ENCODE measurements around the gene RNF144B.
"Not testable (repeated sequence)": the region's sequence is repeated elsewhere in the genome, so short reads cannot be mapped to it uniquely, and the experiment has no call there.

The RNF144B gene

DNA sequence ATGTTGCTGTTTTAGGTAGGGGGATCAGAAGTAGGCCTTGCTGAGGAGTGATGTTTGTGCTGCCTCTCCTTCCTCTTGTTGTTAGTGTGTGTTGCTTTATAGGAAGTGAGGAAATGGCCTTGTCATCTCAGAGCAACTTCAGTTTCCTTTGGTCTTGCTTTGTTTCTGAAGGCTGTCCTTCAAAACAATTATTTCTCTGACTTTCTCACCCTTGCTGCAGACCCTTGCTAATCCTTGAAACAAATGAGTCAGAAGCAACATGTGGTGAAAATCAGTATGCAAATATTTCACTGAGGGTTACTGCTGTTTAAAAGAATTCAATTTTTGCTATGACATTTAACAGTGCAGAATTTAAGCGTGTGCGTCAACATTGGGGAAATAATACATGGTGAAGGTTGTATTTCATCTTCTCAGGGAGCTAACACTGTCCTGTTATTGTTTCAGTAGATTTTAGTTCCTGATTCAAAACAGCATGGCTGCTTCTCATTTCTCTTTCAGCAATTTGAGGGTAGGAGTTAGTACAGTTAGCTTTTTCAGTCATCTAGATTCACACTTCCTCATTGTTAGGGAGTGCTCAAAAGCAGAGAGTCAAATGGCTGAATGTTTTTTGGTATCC lies 13.8 kb downstream of the RNF144B start:
- H3K79me2 ChIP-seq (ENCODE audit: control insufficient read depth, low read length), result peaks cover 94% of the 10 kb centered on the region
- no peaks in the 10 kb centered on the region for H3K27me3 ChIP-seq (ENCODE audit: control insufficient read depth, low read length)
- peaks cover 14% of the 10 kb centered on the region; the same call in 1 of the 2 replicates for H4K20me1 ChIP-seq (ENCODE audit: control insufficient read depth, insufficient read depth, low read depth, low read length)
- H3K4me1 ChIP-seq (ENCODE audit: control insufficient read depth, low read length), result peaks cover 83% of the 10 kb centered on the region
- H3K36me3 ChIP-seq (ENCODE audit: control insufficient read depth, low read length), result peaks cover 92% of the 10 kb centered on the region
- TF ChIP-seq EZH2phosphoT487 (IDR thresholded peaks at IDR 0.05; ENCODE audit: borderline replicate concordance, low read length), result no peak
- no peak for TF ChIP-seq CTCF (IDR thresholded peaks at IDR 0.05; ENCODE audit: low read depth, low read length, poor library complexity, severe bottlenecking)
- H3K9me3 ChIP-seq (ENCODE audit: control insufficient read depth, insufficient read depth, low read length), result no peaks in the 10 kb centered on the region
- peak overlapping the region; percentile 59 for H3K4me2 ChIP-seq (ENCODE audit: low read length)
- peaks cover 29% of the 10 kb centered on the region for H3F3A ChIP-seq (ENCODE audit: control insufficient read depth, insufficient read depth)
- H3K4me3 ChIP-seq (ENCODE audit: low read length), result peak overlapping the region; percentile 30
- H3K9me2 ChIP-seq (replicated peaks; ENCODE audit: control insufficient read depth, low read length), result no peaks in the 10 kb centered on the region
- peak overlapping the region; percentile 73 for H3K27ac ChIP-seq (ENCODE audit: low read depth, low read length)

GRCh38 chr6:18404965-18405364 lies 17.8 kb downstream of the RNF144B start:
- not testable (repeated sequence) for H3K27me3 ChIP-seq (ENCODE audit: control insufficient read depth, low read length); H3K9me2 ChIP-seq (replicated peaks; ENCODE audit: control insufficient read depth, low read length); H3K9me3 ChIP-seq (ENCODE audit: control insufficient read depth, insufficient read depth, low read length); H3K27ac ChIP-seq (ENCODE audit: low read depth, low read length); H3K4me2 ChIP-seq (ENCODE audit: low read length); H3K4me3 ChIP-seq (ENCODE audit: low read length)
- Histone ChIP-seq H4K20me1 (ENCODE audit: control insufficient read depth, insufficient read depth, low read depth, low read length) (peaks cover 26% of the 10 kb centered on the region; the same call in 1 of the 2 replicates), H3K4me1 (ENCODE audit: control insufficient read depth, low read length) (peaks cover 78% of the 10 kb centered on the region), H3F3A (ENCODE audit: control insufficient read depth, insufficient read depth) (peaks cover 21% of the 10 kb centered on the region), H3K79me2 (ENCODE audit: control insufficient read depth, low read length) (peaks cover 94% of the 10 kb centered on the region), H3K36me3 (ENCODE audit: control insufficient read depth, low read length) (peaks cover 89% of the 10 kb centered on the region)

GRCh38 chr6:18405477-18406293 lies 18.5 kb downstream of the RNF144B start:
- Histone ChIP-seq H3K36me3 (ENCODE audit: control insufficient read depth, low read length) (peaks cover 89% of the 10 kb centered on the region), H3K79me2 (ENCODE audit: control insufficient read depth, low read length) (peaks cover 94% of the 10 kb centered on the region), H3K27me3 (ENCODE audit: control insufficient read depth, low read length) (no peaks in the 10 kb centered on the region), H3K4me3 (ENCODE audit: low read length) (no peak overlapping the region), H3K9me3 (ENCODE audit: control insufficient read depth, insufficient read depth, low read length) (no peaks in the 10 kb centered on the region), H3K4me2 (ENCODE audit: low read length) (0 out of 2 replicates have a peak overlapping the region, but pooled peaks have one; percentile 7), H3K4me1 (ENCODE audit: control insufficient read depth, low read length) (peaks cover 78% of the 10 kb centered on the region), H3K9me2 (replicated peaks; ENCODE audit: control insufficient read depth, low read length) (no peaks in the 10 kb centered on the region), H3K27ac (ENCODE audit: low read depth, low read length) (no peak overlapping the region; the same call in 1 of the 2 replicates), H3F3A (ENCODE audit: control insufficient read depth, insufficient read depth) (peaks cover 18% of the 10 kb centered on the region), H4K20me1 (ENCODE audit: control insufficient read depth, insufficient read depth, low read depth, low read length) (peaks cover 28% of the 10 kb centered on the region; the same call in 1 of the 2 replicates)
- no peak for TF ChIP-seq EZH2phosphoT487 (IDR thresholded peaks at IDR 0.05; ENCODE audit: borderline replicate concordance, low read length)
- TF ChIP-seq CTCF (IDR thresholded peaks at IDR 0.05; ENCODE audit: low read depth, low read length, poor library complexity, severe bottlenecking), result no peak
